Calu3 (cell line): ENCODE measurements around the gene NEURL2. TPM values are rescaled to one million over a fixed set of nuclear protein-coding genes. Genes with fewer than 3 reads are reported as not detected.

Experiments used
- BruUV-seq: library from RNA; stranded (reverse); fragments of 400-500 nt; replicated peaks from 2 replicates; lab custom pipeline; 2021; lab: Mats Ljungman, UMichigan
- CTCF ChIA-PET: fragments of 300-600 bp; sonication (Branson Sonifier 250); formaldehyde crosslinking; loops from one replicate; lab custom pipeline; 2022; ENCODE audit warnings: antibody characterized with exemption; lab: Charles Lee
- DNase-seq: peaks from one replicate; pipeline ENCODE4 v3.0.0; 2022
- H3K27ac Mint-ChIP-seq: one replicate; pipeline ENCODE4 v1.8.0; 2022; ENCODE audit warnings: mixed read lengths; ENCODE audit not compliant: unreplicated experiment
- H3K27me3 Mint-ChIP-seq: one replicate; pipeline ENCODE4 v1.8.0; 2022; ENCODE audit warnings: mixed read lengths; ENCODE audit not compliant: unreplicated experiment
- H3K36me3 Mint-ChIP-seq: one replicate; pipeline ENCODE4 v1.8.0; 2022; ENCODE audit warnings: mild to moderate bottlenecking, moderate library complexity, mixed read lengths; ENCODE audit not compliant: insufficient read depth, unreplicated experiment
- H3K4me1 Mint-ChIP-seq: one replicate; pipeline ENCODE4 v1.8.0; 2022; ENCODE audit warnings: mild to moderate bottlenecking, low read depth, mixed read lengths; ENCODE audit not compliant: unreplicated experiment
- H3K4me3 Mint-ChIP-seq: one replicate; pipeline ENCODE4 v1.8.0; 2022; ENCODE audit warnings: mild to moderate bottlenecking, low read depth, moderate library complexity, mixed read lengths; ENCODE audit not compliant: unreplicated experiment
- H3K9me3 Mint-ChIP-seq: one replicate; pipeline ENCODE4 v1.8.0; 2022; ENCODE audit warnings: low read depth, mixed read lengths; ENCODE audit not compliant: unreplicated experiment
- intact Hi-C: fragments of 100-400 bp; cut with micrococcal nuclease; formaldehyde crosslinking; loops from one replicate; pipeline ENCODE4 v1.10.0; 2022; ENCODE audit not compliant: unreplicated experiment
- total RNA-seq: library from RNA; stranded (reverse); gene quantifications from 2 replicates; pipeline ENCODE4 v1.2.3, GENCODE V29; 2022
- TF ChIP-seq, protein P1 (sequence below): fragments of 200-600 bp; IDR thresholded peaks from one replicate; pipeline ENCODE4 v1.8.0; 2022; ENCODE audit warnings: antibody characterized with exemption; ENCODE audit not compliant: unreplicated experiment

Gene NEURL2
- total RNA-seq, 1 experiment from 2014 or later = 6.8 TPM

DNA sequence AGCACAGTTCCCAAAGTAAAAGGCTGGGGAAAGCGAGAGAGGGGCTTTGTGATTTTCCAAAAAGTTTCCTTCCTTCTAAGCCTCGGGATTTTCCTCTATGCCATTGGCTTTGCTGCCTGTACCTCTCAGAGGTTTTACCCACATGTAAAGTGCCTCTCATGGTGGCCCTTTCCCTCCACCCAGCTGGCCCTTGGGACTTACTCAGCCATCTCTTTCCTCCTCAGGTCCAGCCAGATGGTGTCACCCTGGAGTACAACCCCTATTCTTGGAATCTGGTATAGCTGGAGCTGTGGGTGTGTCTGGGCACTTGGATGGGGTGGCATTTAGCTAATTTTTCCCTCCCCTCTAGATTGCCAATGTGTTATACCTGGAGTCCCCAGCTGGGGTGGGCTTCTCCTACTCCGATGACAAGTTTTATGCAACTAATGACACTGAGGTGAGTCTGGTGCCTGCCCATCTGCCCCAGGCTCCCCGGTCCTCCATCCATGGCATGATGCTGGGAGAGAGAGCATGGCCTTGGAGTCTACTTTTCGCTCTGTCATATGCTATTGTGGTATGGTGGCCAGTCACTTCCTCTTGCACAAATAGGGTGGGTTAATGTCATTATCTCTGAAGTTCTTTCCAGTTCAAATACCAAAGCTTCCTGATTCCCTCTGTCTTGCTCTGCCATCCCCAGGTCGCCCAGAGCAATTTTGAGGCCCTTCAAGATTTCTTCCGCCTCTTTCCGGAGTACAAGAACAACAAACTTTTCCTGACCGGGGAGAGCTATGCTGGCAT, 1.2 kb upstream of the NEURL2 start:
- intact Hi-C loops = no loop called here
- Mint-ChIP-seq H3K36me3 (peaks cover 38% of the 10 kb centered on the region), H3K27me3 (no peaks in the 10 kb centered on the region), H3K27ac (peak overlapping the region; percentile 95), H3K4me1 (peaks cover 9% of the 10 kb centered on the region), H3K4me3 (peak overlapping the region; percentile 97), H3K9me3 (no peaks in the 10 kb centered on the region)
- BruUV-seq = no TSS peak
- TF ChIP-seq, protein P1, sequence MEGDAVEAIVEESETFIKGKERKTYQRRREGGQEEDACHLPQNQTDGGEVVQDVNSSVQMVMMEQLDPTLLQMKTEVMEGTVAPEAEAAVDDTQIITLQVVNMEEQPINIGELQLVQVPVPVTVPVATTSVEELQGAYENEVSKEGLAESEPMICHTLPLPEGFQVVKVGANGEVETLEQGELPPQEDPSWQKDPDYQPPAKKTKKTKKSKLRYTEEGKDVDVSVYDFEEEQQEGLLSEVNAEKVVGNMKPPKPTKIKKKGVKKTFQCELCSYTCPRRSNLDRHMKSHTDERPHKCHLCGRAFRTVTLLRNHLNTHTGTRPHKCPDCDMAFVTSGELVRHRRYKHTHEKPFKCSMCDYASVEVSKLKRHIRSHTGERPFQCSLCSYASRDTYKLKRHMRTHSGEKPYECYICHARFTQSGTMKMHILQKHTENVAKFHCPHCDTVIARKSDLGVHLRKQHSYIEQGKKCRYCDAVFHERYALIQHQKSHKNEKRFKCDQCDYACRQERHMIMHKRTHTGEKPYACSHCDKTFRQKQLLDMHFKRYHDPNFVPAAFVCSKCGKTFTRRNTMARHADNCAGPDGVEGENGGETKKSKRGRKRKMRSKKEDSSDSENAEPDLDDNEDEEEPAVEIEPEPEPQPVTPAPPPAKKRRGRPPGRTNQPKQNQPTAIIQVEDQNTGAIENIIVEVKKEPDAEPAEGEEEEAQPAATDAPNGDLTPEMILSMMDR = no peak
- CTCF ChIA-PET = interaction anchor here (0.5 to 1.4 kb wide), 5 partner anchors 12 to 500 kb away, joined by 3 to 4 read pairs (median 3); partner anchors contain the start of gene ZSWIM1
- DNase-seq = peak; percentile 43

- peak overlapping the region; percentile 97 for H3K4me3 Mint-ChIP-seq
- BruUV-seq = TSS peak; percentile 29
- H3K4me1 Mint-ChIP-seq = peaks cover 9% of the 10 kb centered on the region
- CTCF ChIA-PET = interaction anchor here (0.6 to 1.7 kb wide), 3 partner anchors 9 to 24 kb away, joined by 3 to 8 read pairs (median 3); partner anchors contain the start of gene ZSWIM1
- H3K9me3 Mint-ChIP-seq = no peaks in the 10 kb centered on the region
- intact Hi-C loops = no loop called here
- H3K27me3 Mint-ChIP-seq = no peaks in the 10 kb centered on the region
- TF ChIP-seq, protein P1 = no peak
- peak overlapping the region; percentile 95 for H3K27ac Mint-ChIP-seq
- peaks cover 38% of the 10 kb centered on the region for H3K36me3 Mint-ChIP-seq
- DNase-seq = no peak
These were observed 677 bp downstream of the NEURL2 start for GRCh38 chr20:45890077-45890984.

DNA sequence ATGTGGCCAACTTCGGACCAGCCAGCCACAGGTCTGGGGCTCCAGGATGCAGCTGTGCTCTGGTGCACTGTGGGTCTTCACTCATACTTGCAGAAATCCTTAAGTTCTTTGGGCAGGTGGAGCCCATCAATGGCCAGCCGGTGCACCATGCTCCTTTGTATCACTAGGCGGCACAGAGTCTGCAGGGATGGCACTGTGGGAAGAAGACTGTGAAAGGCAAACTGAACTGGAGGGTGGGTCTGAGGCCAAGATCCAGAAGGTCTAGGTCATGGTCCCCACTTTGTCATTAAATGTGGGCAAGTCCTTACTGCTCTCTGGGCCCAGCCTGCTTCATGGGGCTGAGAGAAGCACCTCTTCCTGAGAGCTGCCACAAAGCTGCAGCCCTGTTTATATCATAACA, 2.3 kb downstream of the NEURL2 start:
- TF ChIP-seq, protein P1 = no peak
- BruUV-seq = no TSS peak
- Mint-ChIP-seq H3K4me1 (peaks cover 9% of the 10 kb centered on the region), H3K9me3 (no peaks in the 10 kb centered on the region), H3K36me3 (peaks cover 43% of the 10 kb centered on the region), H3K27me3 (no peaks in the 10 kb centered on the region), H3K27ac (no peak overlapping the region), H3K4me3 (no peak overlapping the region)
- intact Hi-C loops = no loop called here
- CTCF ChIA-PET = interaction anchor here (0.5 kb wide), 1 partner anchor 22 kb away, joined by 3 read pairs; no protein-coding TSS in a partner anchor
- no peak for DNase-seq

GRCh38 chr20:45887346-45887715, 3.7 kb downstream of the NEURL2 start, which contains the start of gene SPATA25:
Gene SPATA25 (minus strand): TSS chr20:45887622. CDS start chr20:45887590, 32 bp downstream.
- intact Hi-C loops = no loop called here
- no TSS peak for BruUV-seq
- H3K36me3 Mint-ChIP-seq = peaks cover 45% of the 10 kb centered on the region
- no peak within 1 kb of the TSS for H3K4me3 Mint-ChIP-seq
- no peaks in the 10 kb centered on the region for H3K27me3 Mint-ChIP-seq
- no peaks in the 10 kb centered on the region for H3K9me3 Mint-ChIP-seq
- TF ChIP-seq, protein P1 = no peak
- DNase-seq = no peak
- peaks cover 6% of the 10 kb centered on the region for H3K4me1 Mint-ChIP-seq
- CTCF ChIA-PET = no interaction called here
- no peak within 1 kb of the TSS for H3K27ac Mint-ChIP-seq
